Gastrocnemius medialis (tissue), 4 donors: ENCODE data around the gene ARSK. TPM values are rescaled to one million over a fixed set of nuclear protein-coding genes. Genes with fewer than 3 reads are reported as not detected.
A peak's percentile ranks its signal among the peaks of the same experiment; 100 is the strongest.

Source experiments
- ATAC-seq, 2 donors: fragments of 150-250 bp; one replicate each; pipeline ENCODE4 v1.9.1; 2016
- DNase-seq, 2 donors: peaks; one replicate each; pipeline ENCODE4 v3.0.0-alpha.2; 2019
- H3K27ac ChIP-seq, 4 donors: fragments of 200-600 bp; sonication (generic); 1 replicate in 1 of 4; 2 replicates in 3 of 4; pipeline ENCODE4 v1.5.1; 2016 to 2018; ENCODE audit warnings: mild to moderate bottlenecking in 2 of 4, moderate library complexity in 1 of 4
- H3K27me3 ChIP-seq, 3 donors: fragments of 200-600 bp; sonication (generic) in 2 of 3; 1 replicate in 1 of 3; 2 replicates in 2 of 3; pipeline versions ENCODE4 v1.5.1 to v1.6.0; 2016 to 2019; ENCODE audit warnings: mild to moderate bottlenecking in 1 of 3, moderate library complexity in 1 of 3
- H3K36me3 ChIP-seq, 2 donors: fragments of 200-600 bp; sonication (generic) in 1 of 2; one replicate each; pipeline ENCODE4 v1.5.1; 2017 to 2018
- H3K4me1 ChIP-seq, 2 donors: fragments of 200-600 bp; sonication (generic) in 1 of 2; one replicate each; pipeline ENCODE4 v1.5.1; 2016 to 2017; ENCODE audit warnings: mild to moderate bottlenecking in 2 of 2
- H3K4me3 ChIP-seq, 4 donors: fragments of 200-600 bp; sonication (generic) in 3 of 4; 1 replicate in 1 of 4; 2 replicates in 3 of 4; pipeline ENCODE4 v1.5.1; 2016 to 2019; ENCODE audit warnings: mild to moderate bottlenecking in 2 of 4
- H3K9me3 ChIP-seq, 3 donors: fragments of 200-600 bp; sonication (generic) in 2 of 3; 1 replicate in 1 of 3; 2 replicates in 2 of 3; pipeline ENCODE4 v1.5.1; 2016 to 2019
- POLR2A ChIP-seq, 2 donors: fragments of 450-650 bp; IDR thresholded peaks; one replicate each; pipeline ENCODE4 v1.6.1; 2017; ENCODE audit warnings: antibody characterized with exemption in 2 of 2, mild to moderate bottlenecking in 2 of 2, moderate library complexity in 2 of 2
- in situ Hi-C, 4 donors: fragments of 200-750 bp; cut with MboI; loops; one replicate each; pipeline versions ENCODE4 v1.15.0 to v1.8.0; 2017; ENCODE audit warnings: low sequenced_read_pairs in 4 of 4
- intact Hi-C: fragments of 100-400 bp; cut with DNase I; formaldehyde crosslinking; loops from one replicate; pipeline ENCODE4 v1.15.1; 2023; ENCODE audit warnings: low total_unique reads
- total RNA-seq, 4 donors: library from RNA; depleted of rRNA; stranded (reverse); fragments of >200 nt; gene quantifications; one replicate each; pipeline versions ENCODE4 v1.1.0 to v1.2.3, GENCODE V29; 2016
- TF ChIP-seq, protein P1 (sequence below), 5 experiments: fragments of 450-650 bp in 3 of 5; fragments of 200-600 bp in 2 of 5; sonication (generic) in 2 of 5; IDR thresholded peaks in 4 of 5; conservative IDR thresholded peaks in 1 of 5; 1 replicate in 4 of 5; 2 replicates in 1 of 5; pipeline ENCODE4 v1.5.1; 2016 to 2019; ENCODE audit warnings: antibody characterized with exemption in 5 of 5, mild to moderate bottlenecking in 3 of 5, moderate library complexity in 3 of 5

Gene ARSK
- total RNA-seq, 4 donors from 2014 or later: 2.3 to 4.3 (median 2.8) TPM

DNA sequence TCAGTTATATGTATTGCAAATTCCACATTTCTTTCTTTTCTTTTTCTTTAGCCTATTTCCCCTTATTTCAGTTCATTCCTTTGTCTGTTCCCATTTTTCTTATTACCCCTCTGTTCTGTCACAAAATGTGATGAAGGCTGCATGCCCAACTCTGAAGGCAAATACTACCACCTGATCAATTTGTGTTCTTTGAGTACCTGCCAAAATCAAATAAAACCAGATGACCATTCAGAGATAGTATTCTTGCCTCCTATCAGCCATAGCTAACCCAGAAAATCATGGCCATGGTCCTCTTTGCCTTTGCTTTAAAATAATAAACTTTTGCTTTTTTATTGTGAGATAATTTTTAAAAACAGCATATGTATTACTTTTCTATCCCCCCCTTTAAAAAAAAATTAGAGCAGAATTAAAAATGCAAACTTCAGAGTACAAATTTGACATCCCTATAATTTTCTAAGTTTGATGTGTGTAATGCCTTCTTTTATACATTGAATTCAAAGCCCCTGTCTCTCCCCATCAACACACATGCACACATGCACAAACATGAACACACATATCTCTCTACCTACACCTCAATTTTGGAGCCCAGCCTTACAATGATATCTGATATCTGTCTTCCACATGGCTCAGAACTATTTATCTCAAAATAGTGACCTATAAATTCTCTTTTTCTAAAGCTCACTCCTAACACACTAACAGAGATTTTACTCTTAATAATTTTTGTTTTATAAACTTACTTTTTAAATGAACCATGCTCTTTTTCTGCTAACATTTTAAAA, 95.1 kb downstream of the ARSK start:
- Histone ChIP-seq H3K27ac (peak overlapping the region in 1 of 4 donors; percentile 6), H3K36me3 (no peaks in the 10 kb centered on the region), H3K4me1 (peaks cover 12 to 35% of the 10 kb centered on the region in 2 donors), H3K4me3 (no peak overlapping the region), H3K9me3 (no peaks in the 10 kb centered on the region), H3K27me3 (no peaks in the 10 kb centered on the region)
- DNase-seq: no peak
- in situ Hi-C loops: loop anchor here (25.0 kb wide), 2 partner anchors 312 to 687 kb away; partner anchors contain the start of gene ELL2 (in 2 of the 4)
- intact Hi-C loops: loop anchor here (5.0 to 10.0 kb wide), 3 partner anchors 955 to 1052 kb away; partner anchors contain the start of gene CAST
- ATAC-seq: no peak
- TF ChIP-seq POLR2A (IDR thresholded peaks at IDR 0.05): no peak
- TF ChIP-seq, protein P1, sequence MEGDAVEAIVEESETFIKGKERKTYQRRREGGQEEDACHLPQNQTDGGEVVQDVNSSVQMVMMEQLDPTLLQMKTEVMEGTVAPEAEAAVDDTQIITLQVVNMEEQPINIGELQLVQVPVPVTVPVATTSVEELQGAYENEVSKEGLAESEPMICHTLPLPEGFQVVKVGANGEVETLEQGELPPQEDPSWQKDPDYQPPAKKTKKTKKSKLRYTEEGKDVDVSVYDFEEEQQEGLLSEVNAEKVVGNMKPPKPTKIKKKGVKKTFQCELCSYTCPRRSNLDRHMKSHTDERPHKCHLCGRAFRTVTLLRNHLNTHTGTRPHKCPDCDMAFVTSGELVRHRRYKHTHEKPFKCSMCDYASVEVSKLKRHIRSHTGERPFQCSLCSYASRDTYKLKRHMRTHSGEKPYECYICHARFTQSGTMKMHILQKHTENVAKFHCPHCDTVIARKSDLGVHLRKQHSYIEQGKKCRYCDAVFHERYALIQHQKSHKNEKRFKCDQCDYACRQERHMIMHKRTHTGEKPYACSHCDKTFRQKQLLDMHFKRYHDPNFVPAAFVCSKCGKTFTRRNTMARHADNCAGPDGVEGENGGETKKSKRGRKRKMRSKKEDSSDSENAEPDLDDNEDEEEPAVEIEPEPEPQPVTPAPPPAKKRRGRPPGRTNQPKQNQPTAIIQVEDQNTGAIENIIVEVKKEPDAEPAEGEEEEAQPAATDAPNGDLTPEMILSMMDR (IDR thresholded peaks at IDR 0.05 in 4 of 5, conservative IDR thresholded peaks at IDR 0.05 in 1 of 5): no peak

- Histone ChIP-seq H3K36me3 (no peaks in the 10 kb centered on the region), H3K9me3 (no peaks in the 10 kb centered on the region), H3K4me3 (no peak overlapping the region), H3K27me3 (no peaks in the 10 kb centered on the region), H3K4me1 (peaks cover 2 to 17% of the 10 kb centered on the region in 2 donors), H3K27ac (no peak overlapping the region)
- in situ Hi-C loops: loop anchor here in 2 of 4 donors (25.0 kb wide), 1 partner anchor 684 kb away; no protein-coding TSS in a partner anchor
- no peak for ATAC-seq
- TF ChIP-seq, protein P1 (IDR thresholded peaks at IDR 0.05 in 4 of 5, conservative IDR thresholded peaks at IDR 0.05 in 1 of 5): no peak
- no peak for TF ChIP-seq POLR2A (IDR thresholded peaks at IDR 0.05)
- intact Hi-C loops: no loop called here
- no peak for DNase-seq
Measured at GRCh38 chr5:95652849-95653248, 97.9 kb downstream of the ARSK start.

DNA sequence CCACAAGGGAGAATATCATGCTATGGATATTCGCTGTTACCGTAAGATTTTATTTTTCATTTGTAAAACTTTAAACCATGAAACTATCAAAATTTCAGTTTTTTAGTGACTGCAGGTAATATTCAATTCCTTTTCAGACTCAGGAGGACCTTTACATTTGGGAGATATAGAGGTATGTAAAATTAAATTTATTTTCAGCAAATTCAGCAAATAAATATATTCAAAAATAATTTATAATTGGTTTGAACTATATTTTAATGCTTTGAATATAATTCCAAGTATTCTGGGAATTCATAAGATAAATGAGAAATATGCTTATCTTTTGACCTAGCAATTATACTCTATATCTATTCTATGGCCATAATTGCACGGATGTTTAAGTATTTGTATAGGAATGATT, 99.3 kb downstream of the ARSK start:
- Histone ChIP-seq H3K27ac (no peak overlapping the region), H3K4me1 (peaks cover 0 to 12% of the 10 kb centered on the region in 2 donors), H3K36me3 (no peaks in the 10 kb centered on the region), H3K9me3 (no peaks in the 10 kb centered on the region), H3K27me3 (no peaks in the 10 kb centered on the region), H3K4me3 (no peak overlapping the region)
- DNase-seq (no peak), ATAC-seq (no peak)
- in situ Hi-C loops: loop anchor here in 2 of 4 donors (25.0 kb wide), 1 partner anchor 683 kb away; no protein-coding TSS in a partner anchor
- intact Hi-C loops: no loop called here
- TF ChIP-seq POLR2A (IDR thresholded peaks at IDR 0.05): no peak

Other genes starting within 250 kb of the ARSK start
- not detected for gene FAM81B, start 163.7 kb upstream of the ARSK start, total RNA-seq
- 10 to 100 TPM; 40.6 to 54.4 (median 43.4) TPM for gene SKIC3, start 124 bp upstream of the ARSK start, total RNA-seq
- gene GPR150, start 65.0 kb downstream of the ARSK start, total RNA-seq: under 1 TPM in 3 of 4 donors, not detected in 1; 0.29 to 0.59 (median 0.29) TPM
- 1 to 10 TPM in 3 of 4 donors, under 1 TPM in 1; 0.89 to 2.9 (median 1.6) TPM for gene RFESD, start 91.7 kb downstream of the ARSK start, total RNA-seq
- gene SPATA9, start 127.9 kb downstream of the ARSK start, total RNA-seq: under 1 TPM in 1 of 4 donors, not detected in 3; 0.76 TPM
- gene RHOBTB3, start 176.2 kb downstream of the ARSK start, total RNA-seq: 100 to 1,000 TPM in 1 of 4 donors, 10 to 100 TPM in 3; 40.1 to 134 (median 86.9) TPM